ENCODE results near the gene STRIP2. TPM values are rescaled to one million over a fixed set of nuclear protein-coding genes. Genes with fewer than 3 reads are reported as not detected.

STRIP2 gene
- total and polyA plus RNA-seq, 2 of the 13 experiments (the other 11 are each of a cell fraction or from before 2014, with no cell fraction given) = 3.9 to 8.2 TPM

GRCh38 chr7:129394982-129395914 lies 39.0 kb upstream of the STRIP2 start (continued):
- TF ChIP-seq KAT8 (CRISPR knock-in tag; IDR thresholded peaks at IDR 0.05) (no peak), ZSCAN25 (CRISPR knock-in tag; IDR thresholded peaks at IDR 0.05) (no peak), RNF2 (conservative IDR thresholded peaks at IDR 0.05; ENCODE audit: low read depth) (no peak), HNF1A (IDR thresholded peaks at IDR 0.05; ENCODE audit: low read depth) (no peak), HNF1A (CRISPR knock-in tag; IDR thresholded peaks at IDR 0.05; ENCODE audit: borderline replicate concordance) (no peak), TRIM24 (CRISPR knock-in tag; IDR thresholded peaks at IDR 0.05) (no peak), XRCC5 (optimal IDR thresholded peaks at IDR 0.05; ENCODE audit: low read length) (no peak)
